Pons (tissue), 1 donor: ENCODE measurements around the gene GALNT7.
"Not testable (repeated sequence)": the region's sequence is repeated elsewhere in the genome, so short reads cannot be mapped to it uniquely, and the experiment has no call there.

ENCODE experiments used
- DNase-seq: peaks from one replicate; pipeline ENCODE4 v3.0.0-alpha.2; 2016; ENCODE audit warnings: low spot score

The GALNT7 gene

GRCh38 chr4:173195109-173195508, 26.5 kb downstream of the GALNT7 start:
- DNase-seq: no peak

DNA sequence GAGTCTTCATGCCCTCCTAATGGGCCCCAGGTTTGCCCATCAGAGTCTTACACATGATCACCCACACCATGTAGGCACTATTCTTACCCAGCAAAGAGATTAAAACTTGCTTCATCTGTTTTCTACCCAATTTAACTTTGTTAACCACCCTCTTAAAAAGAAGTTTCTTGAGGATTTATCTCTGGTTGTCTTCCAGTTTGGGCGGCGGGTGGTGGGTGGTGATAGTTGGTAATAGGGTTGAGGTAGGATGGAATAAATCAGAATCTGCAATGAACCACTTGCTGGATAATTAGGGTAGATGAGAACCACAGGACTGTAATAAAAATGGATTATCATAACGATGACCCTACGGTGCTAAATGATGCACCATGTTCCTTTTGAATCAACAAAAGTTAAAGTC, 30.9 kb downstream of the GALNT7 start:
- no peak for DNase-seq

DNA sequence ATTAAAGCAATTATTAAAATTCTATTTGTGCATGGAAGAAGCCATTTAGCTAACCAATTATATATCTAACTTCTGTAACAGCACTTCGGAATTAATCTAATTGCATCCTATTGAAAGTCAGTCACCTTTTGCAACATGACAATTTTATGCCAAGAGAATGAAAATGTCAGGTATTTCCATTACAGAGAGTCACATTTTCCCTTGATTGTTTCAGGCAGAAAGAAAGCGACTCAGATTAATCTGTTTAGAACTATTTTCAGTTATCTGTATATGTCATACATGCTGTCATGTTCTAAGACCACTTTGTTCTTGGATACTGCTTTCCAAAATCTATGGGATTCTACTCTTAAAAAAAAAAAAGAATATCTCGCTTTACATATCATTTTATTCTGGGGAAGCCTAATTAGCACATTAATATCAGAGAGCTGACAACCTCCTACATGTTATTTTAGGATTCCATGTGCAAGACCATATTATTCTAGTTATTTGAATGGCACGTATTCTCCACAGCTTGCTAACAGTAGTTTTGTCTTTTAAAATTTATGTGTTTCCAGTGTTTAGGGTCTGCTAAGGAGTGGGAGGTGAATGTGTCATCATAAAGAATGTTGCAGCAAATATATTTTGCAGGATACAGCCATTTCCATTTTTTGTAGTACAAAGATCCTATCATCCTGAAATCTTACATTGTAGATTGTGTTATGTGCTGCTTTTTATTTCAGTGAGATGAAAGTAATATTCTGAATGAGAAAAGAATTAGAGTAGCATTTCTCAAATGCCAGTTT, 31.7 kb downstream of the GALNT7 start:
- no peak for DNase-seq

- no peak for DNase-seq
Observed at GRCh38 chr4:173202395-173202794, 33.8 kb downstream of the GALNT7 start.

GRCh38 chr4:173205656-173206055, 37.0 kb downstream of the GALNT7 start:
- DNase-seq: no peak

GRCh38 chr4:173208420-173208819, 39.8 kb downstream of the GALNT7 start:
- no peak for DNase-seq

GRCh38 chr4:173211222-173211621, 42.6 kb downstream of the GALNT7 start:
- no peak for DNase-seq

DNA sequence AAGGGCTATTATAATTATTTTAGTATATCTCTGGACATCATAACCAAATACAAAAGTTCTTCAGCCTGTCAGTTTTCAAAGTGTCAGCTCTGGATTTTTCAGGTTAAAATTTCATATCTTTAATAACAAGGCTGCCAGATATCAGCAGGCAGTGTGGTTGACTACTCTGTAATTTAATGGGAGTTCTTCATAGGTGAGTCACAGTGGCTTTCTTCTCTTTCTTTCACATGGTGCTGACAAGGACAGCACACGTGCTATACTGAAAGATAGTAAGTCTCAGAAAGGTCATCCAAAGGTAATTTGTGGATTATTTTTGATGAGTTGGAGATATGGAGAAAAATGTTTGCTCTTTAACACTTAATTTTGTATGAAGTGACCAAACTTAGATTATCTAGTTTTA, 43.2 kb downstream of the GALNT7 start:
- DNase-seq: no peak

DNA sequence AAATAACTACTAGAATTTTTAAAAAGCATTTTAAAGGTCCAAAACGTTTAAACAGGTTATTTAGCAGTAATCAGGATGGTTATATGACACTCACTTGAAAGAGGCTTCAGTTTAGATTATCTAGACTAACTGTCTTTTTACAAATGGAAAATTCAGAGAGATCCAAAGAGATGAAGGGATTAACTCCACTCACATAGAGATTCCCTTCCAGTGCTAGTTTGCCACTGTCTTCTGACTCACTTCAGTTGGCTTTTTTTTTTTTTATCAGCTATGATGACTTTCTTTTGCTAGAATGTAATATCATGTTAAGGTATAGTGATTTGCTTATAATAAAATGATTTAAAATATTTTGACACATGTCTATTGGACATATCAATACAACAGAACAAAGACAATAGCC, 43.8 kb downstream of the GALNT7 start:
- DNase-seq: no peak

- no peak for DNase-seq
Observed at GRCh38 chr4:173213296-173213695, 44.7 kb downstream of the GALNT7 start.

GRCh38 chr4:173214231-173214630, 45.6 kb downstream of the GALNT7 start:
- no peak for DNase-seq

GRCh38 chr4:173214661-173215060, 46.0 kb downstream of the GALNT7 start:
- no peak for DNase-seq

- DNase-seq: no peak
Observed at GRCh38 chr4:173217075-173217474, 48.5 kb downstream of the GALNT7 start.

DNA sequence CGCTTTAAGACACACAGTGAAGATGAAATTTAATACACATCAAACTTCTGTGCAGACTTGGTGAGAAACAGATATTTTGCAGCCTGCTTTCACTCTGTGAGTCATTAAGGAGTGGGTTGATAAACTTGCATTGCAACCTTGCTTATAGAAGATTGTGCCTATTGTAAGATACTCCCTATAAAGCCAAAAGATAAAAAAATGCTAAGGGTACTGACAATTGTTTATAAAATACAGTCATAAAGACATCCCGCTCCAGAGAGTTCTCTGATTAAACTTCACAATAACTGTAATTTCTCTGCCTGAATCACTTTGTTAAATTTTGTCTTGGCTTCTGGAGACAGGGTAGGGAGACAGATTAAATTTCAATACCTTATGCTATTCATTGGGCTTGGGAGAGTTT, 49.1 kb downstream of the GALNT7 start:
- no peak for DNase-seq

DNA sequence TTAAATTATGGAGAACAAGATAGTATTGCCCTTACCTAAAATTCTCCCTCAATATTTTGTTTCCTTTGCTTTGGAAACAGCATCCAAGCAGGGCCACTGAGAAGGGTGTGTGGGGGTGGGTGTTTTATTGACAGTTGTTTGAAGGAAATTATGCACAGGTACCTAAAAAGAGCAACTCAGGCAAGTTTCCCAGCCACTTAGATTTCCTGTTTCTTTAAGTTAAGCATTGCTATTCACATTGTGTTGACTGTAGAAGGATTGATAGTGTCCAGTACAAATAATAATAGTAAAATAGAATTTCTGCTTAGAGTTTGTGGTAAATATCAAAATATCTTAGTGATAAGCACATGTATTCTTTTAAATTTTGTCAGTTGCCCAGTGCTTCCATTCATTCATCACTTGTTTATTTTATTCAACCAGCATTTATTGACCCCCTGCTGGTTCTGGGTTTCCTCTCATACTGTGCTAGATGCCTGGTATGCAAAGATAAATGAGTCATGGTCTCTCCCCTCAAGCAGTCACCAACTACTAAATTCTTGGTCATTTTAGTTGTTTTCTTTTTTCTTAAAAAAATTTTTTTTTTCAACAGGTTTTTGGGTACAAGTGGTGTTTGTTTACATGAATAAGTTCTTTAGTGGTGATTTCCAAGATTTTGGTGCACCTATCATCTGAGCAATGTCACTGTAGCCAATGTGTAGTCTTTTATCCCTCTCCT, 50.0 kb downstream of the GALNT7 start:
- no peak for DNase-seq

DNA sequence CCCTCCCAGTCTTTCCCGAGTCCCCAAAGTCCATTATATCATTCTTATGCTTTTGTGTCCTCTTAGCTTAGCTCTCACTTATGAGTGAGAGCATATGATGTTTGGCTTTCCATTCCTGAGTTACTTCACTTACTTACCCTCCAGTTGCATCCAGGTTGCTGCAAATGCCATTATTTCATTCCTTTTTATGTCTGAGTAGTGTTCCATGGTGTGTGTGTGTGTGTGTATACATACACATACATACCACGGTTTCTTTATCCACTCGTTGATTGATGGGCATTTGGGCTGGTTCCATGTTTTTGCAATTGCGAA, 50.5 kb downstream of the GALNT7 start:
- not testable (repeated sequence) for DNase-seq

DNA sequence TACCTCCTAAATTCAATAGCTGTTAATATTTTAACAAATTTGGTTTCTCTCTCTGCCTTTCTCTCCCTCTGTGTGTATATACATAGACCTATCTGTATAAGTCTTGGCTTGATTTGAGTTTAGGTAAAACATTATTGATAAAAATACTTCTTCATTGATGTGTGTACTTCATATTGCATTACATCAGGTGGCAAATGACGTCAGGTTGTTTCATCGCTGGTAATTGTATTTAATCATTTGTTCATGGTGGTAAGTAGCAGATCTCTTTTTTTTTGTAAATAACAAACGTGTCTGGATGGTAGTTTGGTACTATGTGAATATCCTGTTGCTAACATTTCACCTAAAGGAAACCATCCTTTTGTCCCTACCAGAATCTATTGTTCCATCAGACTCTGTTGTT, 55.1 kb downstream of the GALNT7 start:
- no peak for DNase-seq

DNA sequence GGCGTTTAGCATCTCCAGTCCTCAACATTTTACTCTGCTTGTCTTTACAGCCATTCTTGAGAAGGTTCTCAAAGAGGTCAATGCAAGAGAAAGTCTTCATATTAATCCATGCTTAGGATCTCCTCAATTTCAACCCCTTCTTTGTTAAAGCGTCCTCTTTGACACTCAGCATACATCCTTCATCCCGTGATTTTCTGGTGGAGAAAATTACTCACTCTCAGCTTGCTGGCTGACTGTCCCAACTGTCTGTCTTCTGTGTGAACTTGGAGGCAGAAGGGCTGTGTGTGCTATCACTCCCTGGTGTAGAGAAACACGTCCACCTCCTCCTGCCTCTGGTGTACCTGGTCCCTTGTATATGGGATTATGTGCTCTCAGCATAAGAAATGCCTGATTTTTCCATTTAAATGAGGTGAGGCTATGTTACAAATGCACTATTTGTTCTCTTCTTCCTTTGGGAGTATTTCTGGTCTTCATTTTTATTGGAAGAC, 57.8 kb downstream of the GALNT7 start:
- DNase-seq: no peak

DNA sequence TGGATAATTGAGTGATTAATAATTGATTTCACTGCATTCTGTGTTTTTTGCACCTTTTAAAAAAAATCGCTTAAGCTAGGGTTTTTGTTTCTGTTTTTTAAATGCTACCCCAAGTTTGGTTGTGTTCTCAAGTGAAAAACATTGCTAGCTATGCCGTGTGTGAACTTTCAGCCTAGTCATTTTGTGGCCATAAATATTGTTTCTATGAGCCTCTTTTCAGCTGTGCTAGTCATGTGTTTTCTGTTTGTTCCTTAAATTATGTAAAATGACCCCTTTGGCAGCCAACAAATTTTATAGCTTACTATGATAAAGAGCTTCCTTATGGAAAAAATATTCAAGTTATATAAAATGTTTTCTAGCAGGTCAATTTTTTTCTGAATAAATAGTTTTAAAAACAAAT, 59.1 kb downstream of the GALNT7 start:
- no peak for DNase-seq

GRCh38 chr4:173230062-173230461, 61.5 kb downstream of the GALNT7 start:
- no peak for DNase-seq

DNA sequence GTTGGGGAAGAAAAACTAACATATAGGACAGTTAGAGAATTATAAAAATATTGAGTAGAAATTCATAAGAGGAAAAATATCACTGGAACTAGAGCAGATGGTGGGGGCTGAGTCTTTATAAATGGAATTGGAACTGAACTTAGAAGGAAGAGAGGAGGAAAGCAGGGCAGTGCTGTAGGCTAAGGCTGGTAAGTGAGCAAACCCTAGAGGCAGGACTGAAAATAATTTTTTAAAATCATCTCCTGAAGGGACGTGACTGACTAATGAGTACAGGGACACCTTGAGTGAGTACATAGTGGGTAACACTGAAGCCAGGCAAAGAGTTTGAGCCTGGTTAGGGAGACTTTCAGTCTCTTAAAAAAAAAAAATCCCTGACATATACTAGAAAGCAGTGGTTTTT, 63.3 kb downstream of the GALNT7 start:
- no peak for DNase-seq

DNA sequence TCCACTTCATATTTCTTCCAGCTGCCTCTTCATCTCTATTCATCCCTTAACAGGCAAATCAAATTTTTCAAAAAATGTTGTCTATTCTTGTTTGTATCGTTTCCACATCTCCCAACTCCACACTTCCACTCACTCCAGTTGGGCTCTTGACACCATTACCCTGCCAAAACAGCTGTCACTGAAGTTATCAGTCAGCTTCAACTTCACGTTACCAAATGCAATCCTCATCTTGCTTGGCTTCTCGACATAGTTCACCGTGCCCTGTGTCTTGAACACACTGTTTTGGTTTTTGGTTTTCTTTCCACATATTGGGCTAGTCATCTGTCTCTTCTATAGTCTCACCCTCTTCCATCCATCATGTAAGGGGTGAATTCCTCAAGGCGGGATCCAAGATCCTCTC, 65.2 kb downstream of the GALNT7 start:
- DNase-seq: no peak

DNA sequence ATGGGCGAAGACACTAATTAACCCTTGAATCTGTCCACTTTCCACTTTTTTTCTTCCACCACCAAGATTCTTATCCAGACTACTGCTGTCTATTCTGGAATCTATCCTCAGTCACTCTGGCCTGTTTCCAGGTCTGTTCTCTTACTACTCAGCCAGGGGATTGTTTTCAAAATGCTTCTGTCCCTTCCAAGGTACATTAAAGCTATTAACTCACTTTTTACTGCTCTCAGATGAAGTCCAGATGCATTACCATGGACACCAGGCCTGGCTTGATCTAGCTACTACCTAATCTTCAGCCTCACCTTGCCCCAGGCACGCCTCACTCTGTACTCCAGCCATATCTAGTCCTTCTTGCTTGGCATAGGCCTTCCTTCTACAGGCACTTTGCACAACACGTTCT, 66.4 kb downstream of the GALNT7 start:
- no peak for DNase-seq

DNA sequence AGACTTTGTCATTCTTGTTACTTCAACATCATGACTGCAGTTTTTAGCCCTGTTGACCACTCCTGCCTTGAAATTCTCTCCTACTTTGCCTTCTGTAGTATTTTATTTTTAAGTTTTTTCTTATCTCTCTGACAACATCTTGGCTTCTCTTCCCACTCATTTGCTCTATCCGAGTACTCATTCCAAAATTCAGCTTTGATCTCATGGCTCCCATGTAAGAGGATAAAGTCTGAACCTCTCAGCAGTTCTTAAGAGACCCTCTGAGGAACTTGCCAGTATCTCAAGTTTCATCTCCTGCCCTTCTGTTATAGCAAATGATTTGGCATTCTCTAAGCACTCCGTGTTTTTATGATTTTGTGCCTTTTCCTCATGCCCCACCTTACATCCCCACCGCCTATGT, 67.7 kb downstream of the GALNT7 start:
- DNase-seq: no peak
